K562 (cell line): Measurements from ENCODE around the gene NRF1. TPM values are rescaled to one million over a fixed set of nuclear protein-coding genes. Genes with fewer than 3 reads are reported as not detected.

ENCODE experiments used
- ARID3A ChIP-seq: IDR thresholded peaks from 2 replicates; pipeline ENCODE4 v1.6.1; 2012; ENCODE audit warnings: low read depth, low read length, improper control_type of control experiment, borderline replicate concordance
- BMI1 ChIP-seq: fragments of 150-350 bp; IDR thresholded peaks from 2 replicates; pipeline ENCODE4 v1.6.1; 2014; ENCODE audit warnings: low read length
- CBX2 ChIP-seq: fragments of 200-600 bp; sonication (generic); IDR thresholded peaks from one replicate; pipeline ENCODE4 v1.6.1; 2012; ENCODE audit warnings: mild to moderate bottlenecking, low read length, inconsistent platforms; ENCODE audit not compliant: insufficient read depth, poor library complexity, severe bottlenecking
- KDM2B ChIP-seq: fragments of 250-450 bp; sonication (Bioruptor Pico); IDR thresholded peaks from 2 replicates; pipeline ENCODE4 v1.8.0; 2021; ENCODE audit warnings: mild to moderate bottlenecking, moderate library complexity
- MXD1 ChIP-seq: fragments of 250-450 bp; sonication (Bioruptor Pico); IDR thresholded peaks from 2 replicates; pipeline ENCODE4 v1.8.0; 2021; ENCODE audit warnings: borderline replicate concordance, mild to moderate bottlenecking, moderate library complexity; ENCODE audit not compliant: poor library complexity, severe bottlenecking
- NELFE ChIP-seq: IDR thresholded peaks from 2 replicates; pipeline ENCODE4 v1.6.1; 2011; ENCODE audit warnings: mild to moderate bottlenecking; ENCODE audit not compliant: insufficient read depth, insufficient read length
- PHTF2 ChIP-seq: fragments of 250-450 bp; sonication (Bioruptor Pico); IDR thresholded peaks from 2 replicates; pipeline ENCODE4 v1.5.0; 2021; ENCODE audit warnings: mild to moderate bottlenecking
- RBM22 ChIP-seq: fragments of 200-400 bp; formaldehyde crosslinking; IDR thresholded peaks from 2 replicates; pipeline ENCODE4 v1.6.1; 2018; ENCODE audit warnings: low read length, low read depth; ENCODE audit not compliant: poor library complexity, severe bottlenecking
- SRSF3 ChIP-seq: fragments of 200-400 bp; formaldehyde crosslinking; IDR thresholded peaks from 2 replicates; pipeline ENCODE4 v1.6.1; 2016; ENCODE audit warnings: mild to moderate bottlenecking, low read length, moderate library complexity; ENCODE audit not compliant: insufficient read depth
- USF1 ChIP-seq: sonication (generic); formaldehyde crosslinking; IDR thresholded peaks from 2 replicates; pipeline ENCODE4 v1.9.0; 2022; ENCODE audit warnings: mild to moderate bottlenecking, missing genetic modification reagents
- WHSC1 ChIP-seq: IDR thresholded peaks from one replicate; pipeline ENCODE4 v1.6.1; 2012; ENCODE audit warnings: low read length, control low read depth, inconsistent platforms
- ZC3H11A ChIP-seq: IDR thresholded peaks from 2 replicates; pipeline ENCODE4 v1.6.1; 2012; ENCODE audit warnings: low read depth, low read length, improper control_type of control experiment
- ZC3H4 ChIP-seq: sonication (generic); formaldehyde crosslinking; IDR thresholded peaks from 2 replicates; pipeline ENCODE4 v1.9.0; 2021; ENCODE audit warnings: missing genetic modification reagents, borderline replicate concordance
- ZNF354B ChIP-seq: fragments of 250-450 bp; sonication (Bioruptor Pico); IDR thresholded peaks from 2 replicates; pipeline ENCODE4 v1.4.0; 2020
- ZNF695 ChIP-seq: fragments of 450-650 bp; formaldehyde crosslinking; IDR thresholded peaks from 2 replicates; pipeline ENCODE4 v1.4.0; 2020; ENCODE audit warnings: mild to moderate bottlenecking, moderate library complexity
- ZNF766 ChIP-seq: fragments of 200-800 bp; sonication (Bioruptor generic); conservative IDR thresholded peaks from 2 replicates; pipeline ENCODE4 v1.6.1; 2016; ENCODE audit warnings: missing genetic modification characterization, missing compliant biosample characterization
- ZSCAN32 ChIP-seq: fragments of 450-650 bp; formaldehyde crosslinking; IDR thresholded peaks from 2 replicates; pipeline ENCODE4 v1.4.0; 2020; ENCODE audit warnings: mild to moderate bottlenecking, moderate library complexity
- polyA plus RNA-seq, 8 experiments: library from polyadenylated mRNA; depleted of rRNA in 4 of 8; stranded (reverse) in 5 of 8; unstranded in 3 of 8; fragments of >200 nt; fragmentation: Nextera tagmentation in 2 of 8; fragmentation: Illumina TruSeq in 1 of 8; extraction: Ambion mirVana in 2 of 8; extraction: Trizol in 1 of 8; gene quantifications; 2 replicates each; pipeline versions ENCODE4 v1.2.1 to v1.2.3, GENCODE V29; 2011 to 2014; ENCODE audit warnings: inconsistent platforms in 1 of 8, missing spikeins in 1 of 8
- total RNA-seq, 7 experiments: library from RNA; depleted of rRNA in 6 of 7; stranded (reverse); fragments of >200 nt in 6 of 7; fragmentation: Illumina TruSeq in 2 of 7; extraction: Trizol in 2 of 7; gene quantifications; 2 replicates each; pipeline versions ENCODE4 v1.2.1 to v1.2.3, GENCODE V29; 2011 to 2021; ENCODE audit warnings: low replicate concordance in 1 of 7
- TF ChIP-seq, protein P1 (sequence below): fragments of 450-650 bp; conservative IDR thresholded peaks from 2 replicates; pipeline ENCODE4 v1.6.1; 2016; ENCODE audit warnings: missing genetic modification characterization, low read depth, mild to moderate bottlenecking, missing compliant biosample characterization, moderate library complexity
- TF ChIP-seq, protein P2 (sequence below): fragments of 250-450 bp; sonication (Bioruptor Pico); IDR thresholded peaks from 2 replicates; pipeline ENCODE4 v1.8.0; 2022; ENCODE audit warnings: moderate library complexity, mild to moderate bottlenecking, inconsistent platforms
- TF ChIP-seq, protein P3 (sequence below): IDR thresholded peaks from 2 replicates; pipeline ENCODE4 v1.6.1; 2011; ENCODE audit warnings: borderline replicate concordance, low read depth, mild to moderate bottlenecking, moderate library complexity, low read length; ENCODE audit not compliant: insufficient read depth, poor library complexity, severe bottlenecking

Gene NRF1
- total and polyA plus RNA-seq, 9 of the 15 experiments (the other 6 are each of a cell fraction or from before 2014, with no cell fraction given): 8.6 to 28.8 (median 20.3) TPM

- TF ChIP-seq, protein P1, sequence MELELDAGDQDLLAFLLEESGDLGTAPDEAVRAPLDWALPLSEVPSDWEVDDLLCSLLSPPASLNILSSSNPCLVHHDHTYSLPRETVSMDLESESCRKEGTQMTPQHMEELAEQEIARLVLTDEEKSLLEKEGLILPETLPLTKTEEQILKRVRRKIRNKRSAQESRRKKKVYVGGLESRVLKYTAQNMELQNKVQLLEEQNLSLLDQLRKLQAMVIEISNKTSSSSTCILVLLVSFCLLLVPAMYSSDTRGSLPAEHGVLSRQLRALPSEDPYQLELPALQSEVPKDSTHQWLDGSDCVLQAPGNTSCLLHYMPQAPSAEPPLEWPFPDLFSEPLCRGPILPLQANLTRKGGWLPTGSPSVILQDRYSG: no peak
- no peak for TF ChIP-seq BMI1
- no peak for TF ChIP-seq RBM22
- TF ChIP-seq ZSCAN32 (CRISPR knock-in tag): no peak
- TF ChIP-seq ZC3H11A: no peak
- TF ChIP-seq, protein P2, sequence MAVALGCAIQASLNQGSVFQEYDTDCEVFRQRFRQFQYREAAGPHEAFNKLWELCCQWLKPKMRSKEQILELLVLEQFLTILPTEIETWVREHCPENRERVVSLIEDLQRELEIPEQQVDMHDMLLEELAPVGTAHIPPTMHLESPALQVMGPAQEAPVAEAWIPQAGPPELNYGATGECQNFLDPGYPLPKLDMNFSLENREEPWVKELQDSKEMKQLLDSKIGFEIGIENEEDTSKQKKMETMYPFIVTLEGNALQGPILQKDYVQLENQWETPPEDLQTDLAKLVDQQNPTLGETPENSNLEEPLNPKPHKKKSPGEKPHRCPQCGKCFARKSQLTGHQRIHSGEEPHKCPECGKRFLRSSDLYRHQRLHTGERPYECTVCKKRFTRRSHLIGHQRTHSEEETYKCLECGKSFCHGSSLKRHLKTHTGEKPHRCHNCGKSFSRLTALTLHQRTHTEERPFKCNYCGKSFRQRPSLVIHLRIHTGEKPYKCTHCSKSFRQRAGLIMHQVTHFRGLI (CRISPR knock-in tag): no peak
- no peak for TF ChIP-seq PHTF2
- TF ChIP-seq SRSF3: no peak
- TF ChIP-seq MXD1 (CRISPR knock-in tag): no peak
- TF ChIP-seq WHSC1: no peak
- TF ChIP-seq, protein P3, sequence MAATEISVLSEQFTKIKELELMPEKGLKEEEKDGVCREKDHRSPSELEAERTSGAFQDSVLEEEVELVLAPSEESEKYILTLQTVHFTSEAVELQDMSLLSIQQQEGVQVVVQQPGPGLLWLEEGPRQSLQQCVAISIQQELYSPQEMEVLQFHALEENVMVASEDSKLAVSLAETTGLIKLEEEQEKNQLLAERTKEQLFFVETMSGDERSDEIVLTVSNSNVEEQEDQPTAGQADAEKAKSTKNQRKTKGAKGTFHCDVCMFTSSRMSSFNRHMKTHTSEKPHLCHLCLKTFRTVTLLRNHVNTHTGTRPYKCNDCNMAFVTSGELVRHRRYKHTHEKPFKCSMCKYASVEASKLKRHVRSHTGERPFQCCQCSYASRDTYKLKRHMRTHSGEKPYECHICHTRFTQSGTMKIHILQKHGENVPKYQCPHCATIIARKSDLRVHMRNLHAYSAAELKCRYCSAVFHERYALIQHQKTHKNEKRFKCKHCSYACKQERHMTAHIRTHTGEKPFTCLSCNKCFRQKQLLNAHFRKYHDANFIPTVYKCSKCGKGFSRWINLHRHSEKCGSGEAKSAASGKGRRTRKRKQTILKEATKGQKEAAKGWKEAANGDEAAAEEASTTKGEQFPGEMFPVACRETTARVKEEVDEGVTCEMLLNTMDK: no peak
- no peak for TF ChIP-seq ZNF695 (CRISPR knock-in tag)
- no peak for TF ChIP-seq ZNF766 (CRISPR knock-in tag)
- no peak for TF ChIP-seq CBX2
- 0 out of 2 replicates have a peak, but pooled peaks have one; percentile 2 for TF ChIP-seq USF1 (CRISPR knock-in tag)
- no peak for TF ChIP-seq ARID3A
- no peak for TF ChIP-seq KDM2B (CRISPR knock-in tag)
- TF ChIP-seq ZC3H4 (CRISPR knock-in tag): 0 out of 2 replicates have a peak, but pooled peaks have one; percentile 56
- TF ChIP-seq ZNF354B (CRISPR knock-in tag): no peak
- TF ChIP-seq NELFE: no peak
These were observed 743 bp upstream of the NRF1 start (continued) for GRCh38 chr7:129610709-129611245.
